GM18951 (cell line): ENCODE data around the gene SAMD5.

Experiments
- POLR2A ChIP-seq: IDR thresholded peaks from 4 replicates; pipeline ENCODE4 v1.6.1; 2011; ENCODE audit warnings: mild to moderate bottlenecking; ENCODE audit not compliant: insufficient read length, insufficient read depth; ENCODE audit errors: extremely low read depth
- in situ Hi-C: fragments of 300-500 bp; cut with MboI; formaldehyde crosslinking; loops from one replicate; pipeline ENCODE4 v1.12.0; 2022; ENCODE audit warnings: low sequenced_read_pairs, mixed read lengths, inconsistent platforms; ENCODE audit not compliant: unreplicated experiment

The SAMD5 gene

GRCh38 chr6:147564556-147564955 is 56.1 kb downstream of the SAMD5 start:
- in situ Hi-C loops, result no loop called here
- no peak for TF ChIP-seq POLR2A

GRCh38 chr6:147566244-147566898 is 57.9 kb downstream of the SAMD5 start:
- in situ Hi-C loops, result no loop called here
- TF ChIP-seq POLR2A, result no peak

- in situ Hi-C loops, result no loop called here
- TF ChIP-seq POLR2A, result no peak
Measured at GRCh38 chr6:147567141-147567805, 58.8 kb downstream of the SAMD5 start.

- no peak for TF ChIP-seq POLR2A
- in situ Hi-C loops, result no loop called here
Measured at GRCh38 chr6:147569788-147570187, 61.3 kb downstream of the SAMD5 start.

GRCh38 chr6:147570681-147571080 is 62.2 kb downstream of the SAMD5 start:
- no peak for TF ChIP-seq POLR2A
- in situ Hi-C loops, result no loop called here

GRCh38 chr6:147577488-147577887 is 69.0 kb downstream of the SAMD5 start:
- in situ Hi-C loops, result no loop called here
- TF ChIP-seq POLR2A, result no peak

- in situ Hi-C loops, result no loop called here
- no peak for TF ChIP-seq POLR2A
Measured at GRCh38 chr6:147578159-147578558, 69.7 kb downstream of the SAMD5 start.

GRCh38 chr6:147578883-147579282 is 70.4 kb downstream of the SAMD5 start:
- in situ Hi-C loops, result no loop called here

GRCh38 chr6:147579667-147580066 is 71.2 kb downstream of the SAMD5 start:
- no peak for TF ChIP-seq POLR2A
- in situ Hi-C loops, result no loop called here

More at GRCh38 chr6:147578883-147579282, 70.4 kb downstream of the SAMD5 start:
- TF ChIP-seq POLR2A, result no peak

GRCh38 chr6:147582991-147583390 is 74.5 kb downstream of the SAMD5 start:
- TF ChIP-seq POLR2A, result no peak
- in situ Hi-C loops, result no loop called here

- TF ChIP-seq POLR2A, result no peak
- in situ Hi-C loops, result no loop called here
Measured at GRCh38 chr6:147585256-147585655, 76.8 kb downstream of the SAMD5 start.

GRCh38 chr6:147586044-147586443 is 77.6 kb downstream of the SAMD5 start:
- in situ Hi-C loops, result no loop called here
- no peak for TF ChIP-seq POLR2A

- in situ Hi-C loops, result no loop called here
- TF ChIP-seq POLR2A, result no peak
Measured at GRCh38 chr6:147587907-147588306, 79.4 kb downstream of the SAMD5 start.

GRCh38 chr6:147588469-147588868 is 80.0 kb downstream of the SAMD5 start:
- TF ChIP-seq POLR2A, result no peak
- in situ Hi-C loops, result no loop called here
